Pancreas (tissue), 10 donors: Measurements from ENCODE around the gene YIPF3. TPM values are rescaled to one million over a fixed set of nuclear protein-coding genes. Genes with fewer than 3 reads are reported as not detected.
"Not testable (repeated sequence)": the region's sequence is repeated elsewhere in the genome, so short reads cannot be mapped to it uniquely, and the experiment has no call there.

ENCODE experiments used
- ATAC-seq, 4 donors: fragments of 200-7000 bp; cut with Tn5 transposase; one replicate each; pipeline versions ENCODE4 v1.8.0 to v1.9.1; 2020; ENCODE audit warnings: mild to moderate bottlenecking in 4 of 4, moderate library complexity in 4 of 4
- DNase-seq, 6 donors: peaks; one replicate each; pipeline ENCODE4 v3.0.0-alpha.2; 2020
- FAIRE-seq: peaks from 2 replicates; lab custom pipeline; 2012; peaks lifted over from hg19 to GRCh38; lab: Jason Lieb, UNC
- H3K27ac ChIP-seq, 4 donors: fragments of 200-600 bp; sonication (generic); 1 replicate in 3 of 4; 2 replicates in 1 of 4; pipeline versions ENCODE4 v1.5.0 to v1.8.0; 2020
- H3K27me3 ChIP-seq, 4 donors: fragments of 200-600 bp; one replicate each; pipeline ENCODE4 v1.8.0; 2021
- H3K36me3 ChIP-seq, 3 donors: fragments of 200-600 bp; sonication (generic) in 1 of 3; one replicate each; pipeline versions ENCODE4 v1.5.0 to v1.8.0; 2020 to 2021
- H3K4me1 ChIP-seq, 3 donors: fragments of 200-600 bp; one replicate each; pipeline ENCODE4 v1.8.0; 2021
- H3K4me3 ChIP-seq, 4 donors: fragments of 200-600 bp; sonication (generic) in 2 of 4; one replicate each; pipeline versions ENCODE4 v1.5.0 to v1.8.0; 2020 to 2021
- H3K9me3 ChIP-seq, 4 donors: fragments of 200-600 bp; one replicate each; pipeline ENCODE4 v1.8.0; 2021
- WGBS, 2 donors: extraction: QIAGEN DNeasy Blood & Tissue Kit; methylation state at CpG; one replicate each; pipeline ENCODE4 v1.1.7; 2013; 5-methylcytosine and 5-hydroxymethylcytosine counted together
- intact Hi-C, 3 donors: fragments of 100-400 bp; cut with DNase I; formaldehyde crosslinking; loops; one replicate each; pipeline versions ENCODE4 v1.11.1 to v1.14.2; 2022
- polyA plus RNA-seq, 2 donors: library from polyadenylated mRNA; stranded (reverse); fragments of 200-250 nt; gene quantifications; one replicate each; pipeline ENCODE4 v1.2.3, GENCODE V29; 2013
- total RNA-seq, 6 donors: library from RNA; stranded (reverse); fragmentation: NEBNext Ultra II Directional in 4 of 6; extraction: Animal tissue kit (Norgen Biotek cat#: 25700) in 4 of 6; gene quantifications; one replicate each; pipeline versions ENCODE4 v1.2.1 to v1.2.4, GENCODE V29; 2021 to 2023
- TF ChIP-seq, protein P1 (sequence below), 4 donors: fragments of 200-600 bp; sonication (generic) in 3 of 4; IDR thresholded peaks; one replicate each; pipeline versions ENCODE4 v1.5.0 to v1.8.0; 2021; ENCODE audit warnings: antibody characterized with exemption in 4 of 4
- donor health status: healthy with polysubstance abuse.
- donor health status: DM: no; HTN: no; CAD: no; lungs with moderate emphysema.
- donor health status: DM: no; HTN: no; CAD: no.
- donor health status: control.
- donor health status: control.
- donor health status: Bipolar disorder and iron deficiency.
- donor health status: DM: yes; HTN: yes; CAD: no.
- donor health status: DM: no; HTN: no; CAD: no.
- donor health status: DM: no; HTN: no; CAD: no.
- donor health status: DM: yes; HTN: yes; CAD: no.

The YIPF3 gene
- total and polyA plus RNA-seq, 8 donors: 60.3 to 92.2 (median 69.7) TPM

DNA sequence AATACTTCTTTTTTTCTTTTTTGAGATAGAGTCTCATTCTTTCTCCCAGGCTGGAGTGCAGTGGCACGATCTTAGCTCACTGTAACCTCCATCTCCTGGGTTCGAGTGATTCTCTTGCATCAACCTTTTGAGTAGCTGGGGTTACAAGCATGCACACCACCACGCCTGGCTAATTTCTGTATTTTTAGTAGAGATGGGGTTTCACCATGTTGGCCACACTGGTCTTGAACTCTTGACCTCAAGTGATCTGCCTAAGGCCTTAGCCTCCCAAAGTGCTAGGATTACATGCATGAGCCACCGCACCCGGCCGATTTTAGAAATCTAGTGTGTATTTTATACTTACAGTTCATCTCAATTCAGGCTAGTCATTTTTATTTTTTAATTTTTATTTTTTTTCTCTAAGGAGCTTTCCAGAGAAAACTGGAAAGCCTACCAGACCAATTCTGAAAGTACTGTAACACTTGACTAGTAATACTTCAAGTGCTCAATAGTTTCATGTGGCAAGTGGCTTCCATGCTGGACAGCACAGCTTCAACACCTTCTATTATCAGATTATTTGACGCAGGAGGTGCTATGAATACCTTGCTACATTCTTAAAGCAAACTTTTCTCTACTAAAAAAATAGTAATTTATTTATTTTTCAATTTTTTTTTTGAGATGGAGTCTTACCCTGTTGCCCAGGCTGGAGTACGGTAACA lies 25.2 kb upstream of the YIPF3 start:
- no peak overlapping the region for H3K27ac ChIP-seq
- no peaks in the 10 kb centered on the region for H3K9me3 ChIP-seq
- ATAC-seq (no peak), FAIRE-seq (no peak), DNase-seq (no peak)
- 93 to 95% methylated on average over 8 of the region's 8 CpGs for WGBS, 2 donors
- peaks cover 4 to 24% (median 18%) of the 10 kb centered on the region in 3 donors for H3K36me3 ChIP-seq
- H3K27me3 ChIP-seq: no peaks in the 10 kb centered on the region
- no peak overlapping the region for H3K4me3 ChIP-seq
- TF ChIP-seq, protein P1, sequence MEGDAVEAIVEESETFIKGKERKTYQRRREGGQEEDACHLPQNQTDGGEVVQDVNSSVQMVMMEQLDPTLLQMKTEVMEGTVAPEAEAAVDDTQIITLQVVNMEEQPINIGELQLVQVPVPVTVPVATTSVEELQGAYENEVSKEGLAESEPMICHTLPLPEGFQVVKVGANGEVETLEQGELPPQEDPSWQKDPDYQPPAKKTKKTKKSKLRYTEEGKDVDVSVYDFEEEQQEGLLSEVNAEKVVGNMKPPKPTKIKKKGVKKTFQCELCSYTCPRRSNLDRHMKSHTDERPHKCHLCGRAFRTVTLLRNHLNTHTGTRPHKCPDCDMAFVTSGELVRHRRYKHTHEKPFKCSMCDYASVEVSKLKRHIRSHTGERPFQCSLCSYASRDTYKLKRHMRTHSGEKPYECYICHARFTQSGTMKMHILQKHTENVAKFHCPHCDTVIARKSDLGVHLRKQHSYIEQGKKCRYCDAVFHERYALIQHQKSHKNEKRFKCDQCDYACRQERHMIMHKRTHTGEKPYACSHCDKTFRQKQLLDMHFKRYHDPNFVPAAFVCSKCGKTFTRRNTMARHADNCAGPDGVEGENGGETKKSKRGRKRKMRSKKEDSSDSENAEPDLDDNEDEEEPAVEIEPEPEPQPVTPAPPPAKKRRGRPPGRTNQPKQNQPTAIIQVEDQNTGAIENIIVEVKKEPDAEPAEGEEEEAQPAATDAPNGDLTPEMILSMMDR (IDR thresholded peaks at IDR 0.05): no peak
- no peaks in the 10 kb centered on the region for H3K4me1 ChIP-seq
- intact Hi-C loops: no loop called here

DNA sequence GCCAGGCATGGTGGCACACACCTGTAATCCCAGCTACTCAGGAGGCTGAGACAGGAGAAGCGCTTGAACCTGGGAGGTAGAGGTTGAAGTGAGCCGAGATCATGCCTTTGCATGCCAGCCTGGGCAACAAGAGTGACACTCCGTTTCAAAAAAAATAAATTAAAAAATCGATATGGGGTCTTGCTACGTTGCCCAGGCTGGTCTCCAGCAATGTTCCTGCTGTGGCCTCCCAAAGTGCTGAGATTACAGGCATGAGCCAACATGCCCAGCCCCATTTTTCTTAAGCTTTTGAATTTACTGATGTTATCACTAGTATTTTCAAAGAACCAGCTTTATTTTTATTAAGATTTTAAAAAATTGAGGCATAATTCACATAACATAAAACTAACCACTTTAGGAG lies 23.8 kb upstream of the YIPF3 start:
- Histone ChIP-seq H3K36me3 (peaks cover 4 to 17% (median 8%) of the 10 kb centered on the region in 3 donors), H3K4me3 (no peak overlapping the region), H3K4me1 (no peaks in the 10 kb centered on the region), H3K27ac (no peak overlapping the region), H3K27me3 (no peaks in the 10 kb centered on the region), H3K9me3 (no peaks in the 10 kb centered on the region)
- ATAC-seq (no peak), DNase-seq (no peak), FAIRE-seq (no peak)
- TF ChIP-seq, protein P1 (IDR thresholded peaks at IDR 0.05): no peak
- intact Hi-C loops: no loop called here
- WGBS, 2 donors: 92 to 95% methylated on average over 5 of the region's 5 CpGs

GRCh38 chr6:43539409-43539808 lies 22.7 kb upstream of the YIPF3 start:
- H3K4me3 ChIP-seq, H3K27me3 ChIP-seq, H3K4me1 ChIP-seq, intact Hi-C loops, DNase-seq, FAIRE-seq, ATAC-seq, H3K9me3 ChIP-seq, H3K27ac ChIP-seq: not testable (repeated sequence)
- WGBS, 2 donors: 96 to 98% methylated on average over 20 of the region's 20 CpGs
- H3K36me3 ChIP-seq: peaks cover 0 to 11% (median 4%) of the 10 kb centered on the region in 3 donors

DNA sequence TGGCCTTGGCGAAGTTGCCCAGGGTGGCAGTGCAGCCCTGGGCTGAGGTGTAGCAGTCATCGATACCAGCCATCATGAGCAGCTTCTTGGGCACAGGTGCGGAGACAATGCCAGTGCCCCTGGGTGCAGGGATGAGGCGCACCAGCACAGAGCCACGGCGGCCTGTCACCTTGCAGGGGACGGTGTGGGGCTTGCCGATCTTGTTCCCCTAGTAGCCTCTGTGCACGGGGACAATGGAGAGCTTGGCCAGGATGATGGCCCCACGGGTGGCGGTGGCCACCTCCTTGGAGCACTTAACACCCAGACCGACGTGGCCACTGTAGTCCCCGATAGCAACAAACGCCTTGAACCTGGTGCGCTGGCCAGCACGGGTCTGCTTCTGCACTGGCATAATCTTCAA lies 22.3 kb upstream of the YIPF3 start:
- DNase-seq, H3K4me1 ChIP-seq, H3K27ac ChIP-seq, intact Hi-C loops, H3K4me3 ChIP-seq, ATAC-seq, H3K27me3 ChIP-seq, FAIRE-seq, H3K9me3 ChIP-seq: not testable (repeated sequence)
- 96 to 98% methylated on average over 12 to 15 of the region's 17 CpGs for WGBS, 2 donors
- peaks cover 0 to 11% (median 4%) of the 10 kb centered on the region in 3 donors for H3K36me3 ChIP-seq

DNA sequence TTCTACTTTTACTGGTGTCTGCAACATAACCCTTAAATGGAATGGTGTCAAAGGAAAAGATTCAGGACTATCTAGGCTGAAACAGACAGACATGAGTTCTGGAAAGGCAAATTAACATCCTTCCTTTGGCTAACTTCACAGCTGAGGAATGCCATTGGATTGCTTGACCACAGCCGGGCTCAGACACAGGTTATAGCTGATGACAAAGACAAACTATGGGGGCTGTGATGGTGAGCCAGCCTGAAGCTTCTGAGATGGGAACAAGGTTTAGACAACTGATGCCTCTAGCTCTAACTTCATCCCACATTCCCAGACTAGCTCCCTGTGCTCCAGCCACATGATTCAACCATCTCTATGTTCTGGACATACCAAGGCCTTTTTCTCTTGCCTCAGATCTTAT lies 15.5 kb upstream of the YIPF3 start:
- DNase-seq: no peak
- Histone ChIP-seq H3K27me3 (no peaks in the 10 kb centered on the region), H3K4me3 (no peak overlapping the region), H3K27ac (no peak overlapping the region), H3K4me1 (no peaks in the 10 kb centered on the region), H3K36me3 (peaks cover 0 to 18% (median 3%) of the 10 kb centered on the region in 3 donors), H3K9me3 (no peaks in the 10 kb centered on the region)
- TF ChIP-seq, protein P1 (IDR thresholded peaks at IDR 0.05): no peak
- 89 to 92% methylated on average over 1 of the region's 1 CpG for WGBS, 2 donors
- ATAC-seq: no peak
- intact Hi-C loops: no loop called here
- no peak for FAIRE-seq

GRCh38 chr6:43524483-43524961 lies 7.8 kb upstream of the YIPF3 start:
- no peak for FAIRE-seq
- TF ChIP-seq, protein P1 (IDR thresholded peaks at IDR 0.05): no peak
- no peaks in the 10 kb centered on the region for H3K27me3 ChIP-seq
- no peak overlapping the region for H3K4me3 ChIP-seq
- no peak overlapping the region for H3K27ac ChIP-seq
- intact Hi-C loops: no loop called here
- no peak for ATAC-seq
- H3K36me3 ChIP-seq: peaks cover 0 to 82% (median 44%) of the 10 kb centered on the region in 3 donors
- no peaks in the 10 kb centered on the region for H3K9me3 ChIP-seq
- no peaks in the 10 kb centered on the region for H3K4me1 ChIP-seq
- WGBS, 2 donors: 78 to 84% methylated on average over 10 of the region's 10 CpGs
- DNase-seq: no peak
